HG03175 (cell line): Measurements from ENCODE around the gene ARHGEF11.

ENCODE experiments used
- ATAC-seq: cut with Tn5 transposase; IDR thresholded peaks from one replicate; pipeline ENCODE4 v1.9.1; 2021; ENCODE audit warnings: mild to moderate bottlenecking, moderate library complexity; ENCODE audit not compliant: unreplicated experiment

Gene ARHGEF11

GRCh38 chr1:156957634-156958033, 87.9 kb downstream of the ARHGEF11 start:
- no peak for ATAC-seq

- ATAC-seq: no peak
These were observed 89.2 kb downstream of the ARHGEF11 start for GRCh38 chr1:156956333-156956732.

GRCh38 chr1:156953571-156953970, 92.0 kb downstream of the ARHGEF11 start:
- no peak for ATAC-seq

GRCh38 chr1:156951371-156951770, 94.2 kb downstream of the ARHGEF11 start:
- ATAC-seq: no peak

- no peak for ATAC-seq
These were observed 96.4 kb downstream of the ARHGEF11 start for GRCh38 chr1:156949127-156949526.

- ATAC-seq: no peak
These were observed 96.8 kb downstream of the ARHGEF11 start for GRCh38 chr1:156948708-156949107.

GRCh38 chr1:156947818-156948525, 97.6 kb downstream of the ARHGEF11 start:
- no peak for ATAC-seq

- ATAC-seq: no peak
These were observed 98.4 kb downstream of the ARHGEF11 start for GRCh38 chr1:156947127-156947526.

GRCh38 chr1:156945881-156946661, 99.5 kb downstream of the ARHGEF11 start:
- ATAC-seq: no peak

GRCh38 chr1:156944848-156945247, 100.7 kb downstream of the ARHGEF11 start:
- ATAC-seq: no peak

- no peak for ATAC-seq
These were observed 101.3 kb downstream of the ARHGEF11 start for GRCh38 chr1:156944268-156944667.

GRCh38 chr1:156943756-156944155, 101.8 kb downstream of the ARHGEF11 start:
- no peak for ATAC-seq

GRCh38 chr1:156942576-156942975, 103.0 kb downstream of the ARHGEF11 start:
- no peak for ATAC-seq

GRCh38 chr1:156942176-156942575, 103.4 kb downstream of the ARHGEF11 start:
- no peak for ATAC-seq

- ATAC-seq: no peak
These were observed 103.9 kb downstream of the ARHGEF11 start for GRCh38 chr1:156941675-156942074.

GRCh38 chr1:156939786-156940334, 105.7 kb downstream of the ARHGEF11 start:
- ATAC-seq: no peak

- no peak for ATAC-seq
These were observed 106.7 kb downstream of the ARHGEF11 start for GRCh38 chr1:156938813-156939212.

GRCh38 chr1:156937883-156938282, 107.7 kb downstream of the ARHGEF11 start:
- no peak for ATAC-seq

- ATAC-seq: no peak
These were observed 108.8 kb downstream of the ARHGEF11 start for GRCh38 chr1:156936721-156937220.

GRCh38 chr1:156936191-156936590, 109.4 kb downstream of the ARHGEF11 start:
- no peak for ATAC-seq

- ATAC-seq: no peak
These were observed 109.9 kb downstream of the ARHGEF11 start for GRCh38 chr1:156935505-156936128.
